CD4-positive, alpha-beta T cell treated with Interferon gamma for 1 hour (primary cell): Measurements from ENCODE around the gene CELA2B.
"Not testable (repeated sequence)": the region's sequence is repeated elsewhere in the genome, so short reads cannot be mapped to it uniquely, and the experiment has no call there.

ENCODE experiments used
- DNase-seq: peaks from one replicate; pipeline ENCODE4 v3.0.0-alpha.2; 2020

CELA2B gene

GRCh38 chr1:15469361-15469760 lies 6.5 kb upstream of the CELA2B start:
- no peak for DNase-seq

GRCh38 chr1:15469821-15470448 lies 6.0 kb upstream of the CELA2B start:
- DNase-seq: not testable (repeated sequence)

GRCh38 chr1:15471067-15471466 lies 4.8 kb upstream of the CELA2B start:
- DNase-seq: not testable (repeated sequence)

- not testable (repeated sequence) for DNase-seq
Measured at GRCh38 chr1:15471723-15472122, 4.2 kb upstream of the CELA2B start.

- no peak for DNase-seq
Measured at GRCh38 chr1:15472587-15472986, 3.3 kb upstream of the CELA2B start.

GRCh38 chr1:15476927-15477326 lies 1.0 kb downstream of the CELA2B start:
- no peak for DNase-seq

GRCh38 chr1:15477646-15478212 lies 1.8 kb downstream of the CELA2B start:
- no peak for DNase-seq

- DNase-seq: no peak
Measured at GRCh38 chr1:15479654-15480347, 3.9 kb downstream of the CELA2B start.

- DNase-seq: not testable (repeated sequence)
Measured at GRCh38 chr1:15482455-15482854, 6.6 kb downstream of the CELA2B start.

GRCh38 chr1:15482983-15483543 lies 7.2 kb downstream of the CELA2B start:
- DNase-seq: not testable (repeated sequence)

- DNase-seq: no peak
Measured at GRCh38 chr1:15483971-15484370, 8.1 kb downstream of the CELA2B start.

- DNase-seq: not testable (repeated sequence)
Measured at GRCh38 chr1:15484443-15484842, 8.5 kb downstream of the CELA2B start.

- no peak for DNase-seq
Measured at GRCh38 chr1:15485636-15486035, 9.7 kb downstream of the CELA2B start.

GRCh38 chr1:15486844-15487610 lies 11.1 kb downstream of the CELA2B start:
- DNase-seq: not testable (repeated sequence)

- no peak for DNase-seq
Measured at GRCh38 chr1:15488371-15488770, 12.5 kb downstream of the CELA2B start.

- no peak for DNase-seq
Measured at GRCh38 chr1:15489052-15489736, 13.3 kb downstream of the CELA2B start.

GRCh38 chr1:15491010-15491409 lies 15.1 kb downstream of the CELA2B start:
- not testable (repeated sequence) for DNase-seq

- DNase-seq: no peak
Measured at GRCh38 chr1:15492596-15492995, 16.7 kb downstream of the CELA2B start.

- no peak for DNase-seq
Measured at GRCh38 chr1:15493869-15494390, 18.0 kb downstream of the CELA2B start.

- no peak for DNase-seq
Measured at GRCh38 chr1:15500184-15501178, 24.6 kb downstream of the CELA2B start.
